ENCODE results near the gene TMEM179.

DNA sequence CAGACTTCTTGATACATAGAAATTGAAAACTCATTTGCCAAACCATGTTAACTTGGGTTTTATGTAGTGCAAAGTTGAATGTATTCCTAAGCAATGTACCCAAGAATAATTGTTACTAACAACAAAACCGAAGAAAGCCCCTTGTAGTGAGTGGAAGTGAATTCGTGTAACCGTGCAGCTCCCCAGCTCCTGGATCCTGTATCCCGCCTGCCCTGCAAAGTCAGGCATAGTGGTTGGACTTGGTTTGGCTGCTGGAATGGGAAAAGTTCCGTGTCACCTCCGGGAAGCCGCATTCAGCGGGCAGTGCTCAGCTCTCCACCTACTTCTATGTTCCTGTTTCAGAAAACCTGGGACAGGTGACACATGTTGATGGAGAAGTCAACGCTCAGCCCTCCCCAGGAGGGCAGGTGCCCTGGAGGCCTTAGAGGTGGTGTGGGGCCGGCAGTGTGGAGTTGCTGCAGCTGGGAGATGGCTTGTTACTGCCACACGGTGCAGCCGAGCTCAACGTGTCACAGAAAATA, 54.2 kb downstream of the TMEM179 start:
- no peak for TF ChIP-seq POLR2AphosphoS5 (IDR thresholded peaks at IDR 0.05)
- TF ChIP-seq, protein P1, sequence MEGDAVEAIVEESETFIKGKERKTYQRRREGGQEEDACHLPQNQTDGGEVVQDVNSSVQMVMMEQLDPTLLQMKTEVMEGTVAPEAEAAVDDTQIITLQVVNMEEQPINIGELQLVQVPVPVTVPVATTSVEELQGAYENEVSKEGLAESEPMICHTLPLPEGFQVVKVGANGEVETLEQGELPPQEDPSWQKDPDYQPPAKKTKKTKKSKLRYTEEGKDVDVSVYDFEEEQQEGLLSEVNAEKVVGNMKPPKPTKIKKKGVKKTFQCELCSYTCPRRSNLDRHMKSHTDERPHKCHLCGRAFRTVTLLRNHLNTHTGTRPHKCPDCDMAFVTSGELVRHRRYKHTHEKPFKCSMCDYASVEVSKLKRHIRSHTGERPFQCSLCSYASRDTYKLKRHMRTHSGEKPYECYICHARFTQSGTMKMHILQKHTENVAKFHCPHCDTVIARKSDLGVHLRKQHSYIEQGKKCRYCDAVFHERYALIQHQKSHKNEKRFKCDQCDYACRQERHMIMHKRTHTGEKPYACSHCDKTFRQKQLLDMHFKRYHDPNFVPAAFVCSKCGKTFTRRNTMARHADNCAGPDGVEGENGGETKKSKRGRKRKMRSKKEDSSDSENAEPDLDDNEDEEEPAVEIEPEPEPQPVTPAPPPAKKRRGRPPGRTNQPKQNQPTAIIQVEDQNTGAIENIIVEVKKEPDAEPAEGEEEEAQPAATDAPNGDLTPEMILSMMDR (IDR thresholded peaks at IDR 0.05) = no peak
